Pancreas (tissue), 10 donors: Measurements from ENCODE around the gene SFSWAP. TPM values are rescaled to one million over a fixed set of nuclear protein-coding genes. Genes with fewer than 3 reads are reported as not detected.

Experiments
- ATAC-seq, 4 donors: fragments of 200-7000 bp; cut with Tn5 transposase; one replicate each; pipeline versions ENCODE4 v1.8.0 to v1.9.1; 2020; ENCODE audit warnings: mild to moderate bottlenecking in 4 of 4, moderate library complexity in 4 of 4
- DNase-seq, 6 donors: peaks; one replicate each; pipeline ENCODE4 v3.0.0-alpha.2; 2020
- FAIRE-seq: peaks from 2 replicates; lab custom pipeline; 2012; peaks lifted over from hg19 to GRCh38; lab: Jason Lieb, UNC
- H3K27ac ChIP-seq, 4 donors: fragments of 200-600 bp; sonication (generic); 1 replicate in 3 of 4; 2 replicates in 1 of 4; pipeline versions ENCODE4 v1.5.0 to v1.8.0; 2020
- H3K27me3 ChIP-seq, 4 donors: fragments of 200-600 bp; one replicate each; pipeline ENCODE4 v1.8.0; 2021
- H3K36me3 ChIP-seq, 3 donors: fragments of 200-600 bp; sonication (generic) in 1 of 3; one replicate each; pipeline versions ENCODE4 v1.5.0 to v1.8.0; 2020 to 2021
- H3K4me1 ChIP-seq, 3 donors: fragments of 200-600 bp; one replicate each; pipeline ENCODE4 v1.8.0; 2021
- H3K4me3 ChIP-seq, 4 donors: fragments of 200-600 bp; sonication (generic) in 2 of 4; one replicate each; pipeline versions ENCODE4 v1.5.0 to v1.8.0; 2020 to 2021
- H3K9me3 ChIP-seq, 4 donors: fragments of 200-600 bp; one replicate each; pipeline ENCODE4 v1.8.0; 2021
- WGBS, 2 donors: extraction: QIAGEN DNeasy Blood & Tissue Kit; methylation state at CpG; one replicate each; pipeline ENCODE4 v1.1.7; 2013; 5-methylcytosine and 5-hydroxymethylcytosine counted together
- intact Hi-C, 3 donors: fragments of 100-400 bp; cut with DNase I; formaldehyde crosslinking; loops; one replicate each; pipeline versions ENCODE4 v1.11.1 to v1.14.2; 2022
- polyA plus RNA-seq, 2 donors: library from polyadenylated mRNA; stranded (reverse); fragments of 200-250 nt; gene quantifications; one replicate each; pipeline ENCODE4 v1.2.3, GENCODE V29; 2013
- total RNA-seq, 6 donors: library from RNA; stranded (reverse); fragmentation: NEBNext Ultra II Directional in 4 of 6; extraction: Animal tissue kit (Norgen Biotek cat#: 25700) in 4 of 6; gene quantifications; one replicate each; pipeline versions ENCODE4 v1.2.1 to v1.2.4, GENCODE V29; 2021 to 2023
- TF ChIP-seq, protein P1 (sequence below), 4 donors: fragments of 200-600 bp; sonication (generic) in 3 of 4; IDR thresholded peaks; one replicate each; pipeline versions ENCODE4 v1.5.0 to v1.8.0; 2021; ENCODE audit warnings: antibody characterized with exemption in 4 of 4
- donor health status: healthy with polysubstance abuse.
- donor health status: DM: no; HTN: no; CAD: no; lungs with moderate emphysema.
- donor health status: DM: no; HTN: no; CAD: no.
- donor health status: control.
- donor health status: control.
- donor health status: Bipolar disorder and iron deficiency.
- donor health status: DM: yes; HTN: yes; CAD: no.
- donor health status: DM: no; HTN: no; CAD: no.
- donor health status: DM: no; HTN: no; CAD: no.
- donor health status: DM: yes; HTN: yes; CAD: no.

SFSWAP gene
- total and polyA plus RNA-seq, 8 donors = 12.9 to 50.7 (median 20.6) TPM

GRCh38 chr12:131794061-131794460 is 83.2 kb downstream of the SFSWAP start:
- Histone ChIP-seq H3K36me3 (peaks cover 5 to 41% (median 6%) of the 10 kb centered on the region in 3 donors), H3K9me3 (no peaks in the 10 kb centered on the region), H3K27me3 (no peaks in the 10 kb centered on the region), H3K4me3 (no peak overlapping the region), H3K27ac (no peak overlapping the region), H3K4me1 (no peaks in the 10 kb centered on the region)
- DNase-seq (no peak), FAIRE-seq (no peak), ATAC-seq (no peak)
- intact Hi-C loops = no loop called here
- 96% methylated on average over 7 of the region's 7 CpGs for WGBS, 2 donors
- TF ChIP-seq, protein P1, sequence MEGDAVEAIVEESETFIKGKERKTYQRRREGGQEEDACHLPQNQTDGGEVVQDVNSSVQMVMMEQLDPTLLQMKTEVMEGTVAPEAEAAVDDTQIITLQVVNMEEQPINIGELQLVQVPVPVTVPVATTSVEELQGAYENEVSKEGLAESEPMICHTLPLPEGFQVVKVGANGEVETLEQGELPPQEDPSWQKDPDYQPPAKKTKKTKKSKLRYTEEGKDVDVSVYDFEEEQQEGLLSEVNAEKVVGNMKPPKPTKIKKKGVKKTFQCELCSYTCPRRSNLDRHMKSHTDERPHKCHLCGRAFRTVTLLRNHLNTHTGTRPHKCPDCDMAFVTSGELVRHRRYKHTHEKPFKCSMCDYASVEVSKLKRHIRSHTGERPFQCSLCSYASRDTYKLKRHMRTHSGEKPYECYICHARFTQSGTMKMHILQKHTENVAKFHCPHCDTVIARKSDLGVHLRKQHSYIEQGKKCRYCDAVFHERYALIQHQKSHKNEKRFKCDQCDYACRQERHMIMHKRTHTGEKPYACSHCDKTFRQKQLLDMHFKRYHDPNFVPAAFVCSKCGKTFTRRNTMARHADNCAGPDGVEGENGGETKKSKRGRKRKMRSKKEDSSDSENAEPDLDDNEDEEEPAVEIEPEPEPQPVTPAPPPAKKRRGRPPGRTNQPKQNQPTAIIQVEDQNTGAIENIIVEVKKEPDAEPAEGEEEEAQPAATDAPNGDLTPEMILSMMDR (IDR thresholded peaks at IDR 0.05) = no peak

DNA sequence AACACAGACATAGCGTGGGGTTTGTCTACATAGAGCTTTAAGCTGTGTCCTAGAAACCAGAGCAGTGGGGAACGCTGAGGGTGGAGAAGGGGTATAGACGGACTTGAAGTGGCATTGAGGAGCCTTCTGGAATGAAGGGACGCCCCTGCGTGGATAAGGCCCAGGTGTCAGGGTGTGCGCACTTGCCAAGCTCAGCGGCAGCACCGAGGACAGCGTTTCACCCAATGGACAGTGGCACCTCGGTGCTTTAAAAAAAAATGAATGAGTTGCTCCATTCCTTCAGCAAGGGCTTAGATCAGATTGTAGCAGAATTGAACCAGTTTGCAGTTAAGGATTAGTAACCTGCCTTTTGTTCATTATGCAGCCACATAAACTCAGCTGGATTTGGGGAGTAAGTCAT is 83.7 kb downstream of the SFSWAP start:
- no peak for ATAC-seq
- intact Hi-C loops = no loop called here
- WGBS, 2 donors = 89 to 92% methylated on average over 10 of the region's 10 CpGs
- no peak for FAIRE-seq
- Histone ChIP-seq H3K4me1 (no peaks in the 10 kb centered on the region), H3K4me3 (no peak overlapping the region), H3K36me3 (peaks cover 5 to 46% (median 6%) of the 10 kb centered on the region in 3 donors), H3K9me3 (no peaks in the 10 kb centered on the region), H3K27ac (no peak overlapping the region), H3K27me3 (no peaks in the 10 kb centered on the region)
- TF ChIP-seq, protein P1 (IDR thresholded peaks at IDR 0.05) = no peak
- DNase-seq = no peak

DNA sequence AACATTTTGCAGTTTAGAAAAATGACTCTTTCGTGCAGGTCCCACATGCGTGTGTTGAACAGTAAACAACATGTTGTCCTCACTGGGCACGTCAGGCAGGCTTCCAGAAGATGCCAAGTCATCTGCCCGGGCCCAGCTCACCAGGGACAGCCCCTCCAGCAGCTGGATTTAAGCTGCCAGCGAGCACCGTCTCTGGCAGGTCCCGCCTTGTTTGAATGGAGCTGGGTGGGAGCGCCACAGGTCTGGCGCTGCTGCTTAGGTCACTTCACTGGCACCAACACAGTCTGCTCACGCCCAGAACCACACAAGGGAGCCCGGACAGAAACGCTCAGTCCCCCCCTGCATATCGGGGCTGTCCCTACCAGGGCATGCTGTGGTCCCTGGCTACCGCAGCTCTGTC is 84.2 kb downstream of the SFSWAP start:
- WGBS, 2 donors = 89 to 93% methylated on average over 14 of the region's 14 CpGs
- H3K4me3 ChIP-seq = no peak overlapping the region
- H3K27me3 ChIP-seq = no peaks in the 10 kb centered on the region
- no peak overlapping the region for H3K27ac ChIP-seq
- no peak for FAIRE-seq
- peaks cover 5 to 46% (median 6%) of the 10 kb centered on the region in 3 donors for H3K36me3 ChIP-seq
- TF ChIP-seq, protein P1 (IDR thresholded peaks at IDR 0.05) = no peak
- ATAC-seq = no peak
- intact Hi-C loops = no loop called here
- H3K4me1 ChIP-seq = no peaks in the 10 kb centered on the region
- DNase-seq = no peak
- no peaks in the 10 kb centered on the region for H3K9me3 ChIP-seq

- Histone ChIP-seq H3K36me3 (peaks cover 5 to 39% (median 6%) of the 10 kb centered on the region in 3 donors), H3K27ac (no peak overlapping the region), H3K27me3 (no peaks in the 10 kb centered on the region), H3K4me3 (no peak overlapping the region), H3K9me3 (no peaks in the 10 kb centered on the region), H3K4me1 (no peaks in the 10 kb centered on the region)
- ATAC-seq (no peak), FAIRE-seq (no peak), DNase-seq (no peak)
- 82 to 85% methylated on average over 13 of the region's 15 CpGs for WGBS, 2 donors
- TF ChIP-seq, protein P1 (IDR thresholded peaks at IDR 0.05) = no peak
- intact Hi-C loops = no loop called here
These were observed 85.0 kb downstream of the SFSWAP start for GRCh38 chr12:131795690-131796410.

DNA sequence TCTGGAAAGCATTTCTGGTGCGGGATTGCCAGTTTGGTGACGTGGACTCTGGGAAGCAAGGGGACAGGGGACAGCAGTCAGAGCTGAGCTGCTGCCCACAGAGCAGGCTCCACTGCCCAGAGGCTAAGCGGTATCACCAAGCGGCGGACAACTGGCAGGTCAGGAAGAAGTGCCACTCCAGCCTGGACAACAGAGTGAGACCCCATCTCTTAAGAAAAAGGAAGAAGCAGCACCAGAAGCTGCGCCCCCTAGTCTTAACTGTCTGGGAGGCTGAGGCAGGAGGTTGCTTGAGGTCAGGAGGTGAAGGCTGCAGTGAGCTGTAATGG is 85.5 kb downstream of the SFSWAP start:
- WGBS, 2 donors = 96 to 99% methylated on average over 6 of the region's 6 CpGs
- H3K27ac ChIP-seq = no peak overlapping the region
- DNase-seq = no peak
- H3K27me3 ChIP-seq = no peaks in the 10 kb centered on the region
- no peak overlapping the region for H3K4me3 ChIP-seq
- TF ChIP-seq, protein P1 (IDR thresholded peaks at IDR 0.05) = no peak
- intact Hi-C loops = no loop called here
- no peak for ATAC-seq
- FAIRE-seq = no peak
- no peaks in the 10 kb centered on the region for H3K4me1 ChIP-seq
- H3K9me3 ChIP-seq = no peaks in the 10 kb centered on the region
- peaks cover 5 to 37% (median 6%) of the 10 kb centered on the region in 3 donors for H3K36me3 ChIP-seq
